ENCODE data around the gene ZNF532. TPM values are rescaled to one million over a fixed set of nuclear protein-coding genes. Genes with fewer than 3 reads are reported as not detected.

Gene ZNF532
- total RNA-seq, 6 donors from 2014 or later = 35.6 to 76.5 (median 42.9) TPM

DNA sequence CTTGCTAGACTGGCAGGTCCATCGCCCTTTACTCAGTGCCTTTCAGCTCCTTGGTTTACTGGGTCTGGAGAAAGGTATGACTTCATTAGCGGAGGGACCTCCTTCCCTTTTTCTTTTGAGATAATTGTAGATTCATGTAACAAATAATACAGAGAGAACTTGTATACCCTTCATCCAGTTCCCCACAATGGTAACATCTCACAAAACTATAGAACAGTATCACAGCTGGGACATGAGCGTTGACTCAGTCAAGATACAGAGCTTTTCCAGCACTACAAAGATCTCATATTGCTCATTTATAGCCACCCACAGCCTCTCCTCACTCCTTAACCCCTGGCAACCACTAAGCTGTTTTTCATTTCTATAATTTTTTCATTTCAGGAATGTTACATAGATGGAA lies 59.8 kb downstream of the ZNF532 start:
- no peak overlapping the region for H3K4me3 ChIP-seq
- WGBS, 2 donors = 94 to 96% methylated on average over 3 of the region's 3 CpGs
- H3K36me3 ChIP-seq = peaks cover 0 to 15% (median 6%) of the 10 kb centered on the region in 4 donors
- ATAC-seq (ENCODE audit: low FRiP score in 2 of 2) = no peak
- no peak overlapping the region for H3K27ac ChIP-seq
- no peak for DNase-seq
- H3K9me3 ChIP-seq = peaks cover 0 to 9% (median 2%) of the 10 kb centered on the region in 4 donors
- peaks cover 0 to 22% (median 15%) of the 10 kb centered on the region in 4 donors for H3K4me1 ChIP-seq
- H3K27me3 ChIP-seq = no peaks in the 10 kb centered on the region
- TF ChIP-seq POLR2AphosphoS5 (IDR thresholded peaks at IDR 0.05) = no peak
- TF ChIP-seq EP300 (IDR thresholded peaks at IDR 0.05) = no peak

- Histone ChIP-seq H3K9me3 (peaks cover 0 to 9% (median 2%) of the 10 kb centered on the region in 4 donors), H3K4me1 (peaks cover 0 to 22% (median 15%) of the 10 kb centered on the region in 4 donors), H3K4me3 (no peak overlapping the region), H3K27ac (peak overlapping the region in 2 of 4 donors; percentile 48 to 51), H3K27me3 (no peaks in the 10 kb centered on the region), H3K36me3 (peaks cover 0 to 6% (median 0%) of the 10 kb centered on the region in 4 donors)
- no peak for ATAC-seq (ENCODE audit: low FRiP score in 2 of 2)
- no peak for TF ChIP-seq CTCF (IDR thresholded peaks at IDR 0.05)
- TF ChIP-seq EP300 (IDR thresholded peaks at IDR 0.05) = no peak
- TF ChIP-seq POLR2AphosphoS5 (IDR thresholded peaks at IDR 0.05) = no peak
- TF ChIP-seq POLR2A (IDR thresholded peaks at IDR 0.05) = no peak
- DNase-seq = no peak
- WGBS, 2 donors = 61 to 72% methylated on average over 5 of the region's 5 CpGs
Measured at GRCh38 chr18:58927659-58928058, 63.0 kb downstream of the ZNF532 start.

GRCh38 chr18:58928386-58928785 lies 63.7 kb downstream of the ZNF532 start:
- Histone ChIP-seq H3K36me3 (no peaks in the 10 kb centered on the region), H3K4me1 (peaks cover 0 to 22% (median 15%) of the 10 kb centered on the region in 4 donors), H3K9me3 (peaks cover 0 to 9% (median 2%) of the 10 kb centered on the region in 4 donors), H3K27me3 (no peaks in the 10 kb centered on the region), H3K4me3 (no peak overlapping the region), H3K27ac (peak overlapping the region in 3 of 4 donors; percentile 41 to 51 (median 48))
- TF ChIP-seq POLR2A (IDR thresholded peaks at IDR 0.05) = no peak
- no peak for TF ChIP-seq CTCF (IDR thresholded peaks at IDR 0.05)
- no peak for TF ChIP-seq EP300 (IDR thresholded peaks at IDR 0.05)
- no peak for TF ChIP-seq POLR2AphosphoS5 (IDR thresholded peaks at IDR 0.05)
- no peak for ATAC-seq (ENCODE audit: low FRiP score in 2 of 2)
- DNase-seq = no peak
- WGBS, 2 donors = 74 to 85% methylated on average over 4 of the region's 4 CpGs

- Histone ChIP-seq H3K9me3 (peaks cover 0 to 6% (median 1%) of the 10 kb centered on the region in 4 donors), H3K36me3 (no peaks in the 10 kb centered on the region), H3K4me1 (peaks cover 0 to 22% (median 15%) of the 10 kb centered on the region in 4 donors), H3K27me3 (no peaks in the 10 kb centered on the region), H3K4me3 (no peak overlapping the region), H3K27ac (peak overlapping the region in 1 of 4 donors; percentile 51)
- 77 to 84% methylated on average over 6 of the region's 6 CpGs for WGBS, 2 donors
- ATAC-seq (ENCODE audit: low FRiP score in 2 of 2) (no peak), DNase-seq (no peak)
- no peak for TF ChIP-seq POLR2A (IDR thresholded peaks at IDR 0.05)
- no peak for TF ChIP-seq POLR2AphosphoS5 (IDR thresholded peaks at IDR 0.05)
- TF ChIP-seq CTCF (IDR thresholded peaks at IDR 0.05) = no peak
- TF ChIP-seq EP300 (IDR thresholded peaks at IDR 0.05) = no peak
Measured at GRCh38 chr18:58929206-58929605, 64.5 kb downstream of the ZNF532 start.

DNA sequence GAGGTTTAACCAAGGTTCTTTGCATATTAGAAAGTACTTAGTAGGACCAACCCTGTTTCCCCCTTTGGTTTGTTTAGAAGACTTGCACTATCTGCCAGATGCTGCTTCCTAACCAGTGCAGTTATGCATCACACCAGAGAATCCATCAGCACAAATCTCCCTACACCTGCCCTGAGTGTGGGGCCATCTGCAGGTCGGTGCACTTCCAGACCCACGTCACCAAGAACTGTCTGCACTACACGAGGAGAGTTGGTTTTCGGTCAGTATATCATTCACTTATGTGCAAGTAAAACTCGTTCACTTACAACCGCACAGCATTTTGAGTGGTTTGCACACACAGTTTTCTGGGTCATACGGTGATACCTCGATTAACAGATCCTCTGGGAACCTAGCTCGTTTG lies 69.7 kb downstream of the ZNF532 start:
- DNase-seq = no peak
- no peaks in the 10 kb centered on the region for H3K27me3 ChIP-seq
- no peak overlapping the region for H3K27ac ChIP-seq
- H3K4me1 ChIP-seq = peaks cover 13 to 17% (median 15%) of the 10 kb centered on the region in 4 donors
- no peak for ATAC-seq (ENCODE audit: low FRiP score in 2 of 2)
- no peak for TF ChIP-seq POLR2A (IDR thresholded peaks at IDR 0.05)
- no peak for TF ChIP-seq POLR2AphosphoS5 (IDR thresholded peaks at IDR 0.05)
- TF ChIP-seq EP300 (IDR thresholded peaks at IDR 0.05) = no peak
- TF ChIP-seq CTCF (IDR thresholded peaks at IDR 0.05) = no peak
- H3K4me3 ChIP-seq = no peak overlapping the region
- WGBS, 2 donors = 87 to 91% methylated on average over 8 to 9 of the region's 9 CpGs
- H3K36me3 ChIP-seq = peaks cover 0 to 10% (median 0%) of the 10 kb centered on the region in 4 donors
- H3K9me3 ChIP-seq = no peaks in the 10 kb centered on the region

Data from upper lobe of left lung (tissue), 6 donors.